HG03060 (cell line): ENCODE results near the gene RASD1.

ENCODE experiments used
- ATAC-seq: cut with Tn5 transposase; IDR thresholded peaks from one replicate; pipeline ENCODE4 v1.9.1; 2021; ENCODE audit warnings: low read depth, moderate number of reproducible peaks; ENCODE audit not compliant: unreplicated experiment

Gene RASD1

DNA sequence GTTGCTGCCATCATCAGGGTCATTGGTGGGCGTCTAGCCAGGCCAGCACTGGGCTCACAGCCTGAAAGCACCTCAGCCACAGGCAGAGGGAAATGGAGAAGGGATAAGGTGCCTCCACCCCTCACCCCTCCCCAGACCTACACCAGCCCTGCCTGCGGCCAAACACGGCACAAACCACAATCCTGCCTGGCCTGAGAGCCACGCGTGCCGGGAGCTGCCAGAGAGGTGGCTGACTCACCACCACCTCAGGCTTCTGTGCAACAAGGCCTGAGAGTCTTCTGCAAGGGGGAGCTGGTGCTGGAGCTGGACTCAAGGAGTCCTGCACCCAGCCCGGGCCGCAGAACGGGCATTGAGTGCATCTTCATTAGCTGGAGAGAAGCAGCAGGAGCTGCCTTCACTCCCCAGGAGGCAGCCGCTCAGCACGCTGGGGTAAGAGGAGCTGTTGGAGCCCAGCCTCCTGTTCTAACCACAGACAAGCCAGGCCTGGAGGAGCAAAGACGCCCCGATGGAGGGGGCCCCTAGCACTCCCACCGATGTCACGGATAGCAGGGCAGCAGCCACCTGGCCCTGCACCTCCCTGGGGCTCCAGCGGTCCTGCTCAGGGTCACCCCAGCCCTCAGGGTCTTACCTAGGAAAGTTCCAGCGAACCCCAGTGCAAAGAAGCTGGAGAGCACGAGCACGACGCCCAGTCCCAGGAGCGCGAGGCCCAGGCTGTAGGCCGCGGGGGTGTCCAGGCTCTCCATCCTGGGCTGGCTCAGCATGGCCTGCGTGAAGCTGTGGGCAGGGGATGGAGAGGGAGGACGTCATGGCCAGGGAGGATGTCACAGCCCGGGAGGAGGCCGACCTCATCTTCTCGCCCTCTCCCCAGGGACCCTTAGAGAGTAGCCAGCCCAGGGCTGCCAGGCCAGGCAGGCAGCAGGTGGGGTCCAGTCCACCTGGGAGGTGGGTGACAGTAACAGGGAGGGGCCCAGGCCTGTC lies 16.0 kb upstream of the RASD1 start:
- no peak for ATAC-seq

DNA sequence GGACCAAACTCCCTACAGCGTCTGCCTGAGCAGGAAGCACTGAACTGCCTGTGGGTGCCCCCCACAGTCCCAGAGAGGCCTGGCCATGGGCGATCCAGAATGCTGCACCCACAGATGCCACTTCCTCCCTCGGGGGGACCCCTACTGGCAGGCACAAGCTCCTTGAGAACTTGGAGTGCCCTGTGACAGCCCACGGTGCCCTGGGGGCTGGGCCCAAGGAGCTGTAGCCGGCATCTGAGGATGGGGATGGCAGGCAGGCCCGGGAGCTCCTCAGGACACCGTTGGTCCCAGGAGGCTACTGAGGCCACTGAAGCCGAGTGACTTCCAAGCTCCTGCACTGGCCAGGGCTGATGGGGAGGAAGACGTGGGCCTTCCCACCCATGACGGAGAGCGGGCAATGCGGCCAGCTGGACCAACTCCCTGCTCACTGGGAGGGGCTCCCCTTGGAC lies 15.1 kb upstream of the RASD1 start:
- ATAC-seq = no peak

DNA sequence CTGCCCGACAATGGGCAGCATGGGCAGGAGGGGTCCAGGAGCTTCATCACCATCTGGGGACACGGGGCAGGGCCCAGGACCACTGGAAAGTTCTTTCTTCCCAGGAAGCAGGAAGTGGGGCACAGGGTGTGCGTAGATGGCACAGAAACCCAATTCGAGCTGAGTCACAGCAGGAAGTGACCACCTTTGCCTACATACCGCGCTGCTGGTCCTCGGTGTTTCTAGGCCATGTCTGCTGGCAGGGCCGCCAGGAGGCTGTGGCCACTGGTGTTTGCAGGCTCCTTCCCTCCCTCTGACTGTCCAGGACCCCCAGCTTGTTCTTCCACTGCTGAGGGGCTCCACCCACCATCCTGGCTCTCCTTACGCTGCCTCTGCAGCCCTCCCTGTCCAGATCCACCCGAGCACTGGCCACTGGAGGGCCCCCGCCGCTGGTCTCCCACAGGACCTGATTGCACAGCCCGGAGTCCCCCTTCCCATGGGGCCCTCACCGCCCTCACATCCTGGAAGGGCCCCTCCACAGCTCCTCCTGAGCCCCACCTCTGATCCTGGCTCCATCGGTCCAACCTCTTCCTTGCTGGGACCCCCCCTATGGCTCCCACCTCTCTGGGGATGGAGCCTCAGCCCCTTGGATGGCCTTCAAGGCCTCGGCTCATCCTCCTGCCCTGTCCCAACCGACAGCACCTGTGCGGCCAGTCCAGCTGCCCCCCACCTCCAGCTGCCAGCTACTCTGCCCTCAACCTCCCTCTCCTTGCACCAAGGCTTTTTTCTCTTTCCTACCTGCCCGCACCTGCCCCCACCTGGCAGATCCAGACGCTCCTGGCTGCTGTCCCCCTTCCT lies 14.5 kb upstream of the RASD1 start:
- no peak for ATAC-seq

DNA sequence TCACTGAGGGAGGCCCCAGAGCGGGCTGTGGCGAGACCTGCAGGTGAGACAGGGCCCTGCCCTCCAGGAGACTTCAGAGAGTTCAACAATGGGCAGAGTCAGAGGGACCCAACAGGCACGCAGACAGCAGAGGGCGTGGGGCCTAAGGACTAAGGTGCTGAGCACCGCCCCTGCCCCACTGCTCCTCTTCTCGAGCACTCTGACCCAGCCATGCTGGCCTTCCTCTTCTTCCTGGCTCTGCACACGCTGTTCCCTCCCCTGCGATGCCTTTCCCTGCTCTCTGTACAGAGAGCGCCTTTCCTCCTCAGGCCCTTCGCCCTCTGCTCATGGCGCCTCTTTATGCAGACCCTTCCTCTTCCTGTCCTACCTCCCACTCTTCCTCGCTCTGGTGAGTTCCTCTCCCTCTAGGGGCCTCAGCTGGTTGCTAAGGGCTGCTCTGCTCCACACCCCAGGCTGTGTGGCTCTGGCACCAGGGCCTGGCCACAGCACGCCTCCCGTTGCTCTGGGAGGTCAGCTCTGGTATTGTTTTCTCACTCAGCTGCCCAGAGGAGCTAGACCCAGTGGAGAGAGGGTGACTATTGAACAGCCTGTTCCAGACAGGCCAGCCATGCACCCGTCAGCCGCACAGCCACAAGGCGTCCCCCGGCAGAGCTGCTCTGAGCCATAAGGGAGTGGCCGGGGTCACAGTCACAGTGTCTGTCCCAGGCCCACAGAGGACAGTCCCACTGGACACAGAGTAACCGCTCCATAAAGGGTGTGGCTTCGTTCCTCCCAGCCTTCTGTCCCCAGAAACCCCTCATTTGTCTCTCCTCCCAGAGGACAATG lies 13.6 kb upstream of the RASD1 start:
- ATAC-seq = no peak

DNA sequence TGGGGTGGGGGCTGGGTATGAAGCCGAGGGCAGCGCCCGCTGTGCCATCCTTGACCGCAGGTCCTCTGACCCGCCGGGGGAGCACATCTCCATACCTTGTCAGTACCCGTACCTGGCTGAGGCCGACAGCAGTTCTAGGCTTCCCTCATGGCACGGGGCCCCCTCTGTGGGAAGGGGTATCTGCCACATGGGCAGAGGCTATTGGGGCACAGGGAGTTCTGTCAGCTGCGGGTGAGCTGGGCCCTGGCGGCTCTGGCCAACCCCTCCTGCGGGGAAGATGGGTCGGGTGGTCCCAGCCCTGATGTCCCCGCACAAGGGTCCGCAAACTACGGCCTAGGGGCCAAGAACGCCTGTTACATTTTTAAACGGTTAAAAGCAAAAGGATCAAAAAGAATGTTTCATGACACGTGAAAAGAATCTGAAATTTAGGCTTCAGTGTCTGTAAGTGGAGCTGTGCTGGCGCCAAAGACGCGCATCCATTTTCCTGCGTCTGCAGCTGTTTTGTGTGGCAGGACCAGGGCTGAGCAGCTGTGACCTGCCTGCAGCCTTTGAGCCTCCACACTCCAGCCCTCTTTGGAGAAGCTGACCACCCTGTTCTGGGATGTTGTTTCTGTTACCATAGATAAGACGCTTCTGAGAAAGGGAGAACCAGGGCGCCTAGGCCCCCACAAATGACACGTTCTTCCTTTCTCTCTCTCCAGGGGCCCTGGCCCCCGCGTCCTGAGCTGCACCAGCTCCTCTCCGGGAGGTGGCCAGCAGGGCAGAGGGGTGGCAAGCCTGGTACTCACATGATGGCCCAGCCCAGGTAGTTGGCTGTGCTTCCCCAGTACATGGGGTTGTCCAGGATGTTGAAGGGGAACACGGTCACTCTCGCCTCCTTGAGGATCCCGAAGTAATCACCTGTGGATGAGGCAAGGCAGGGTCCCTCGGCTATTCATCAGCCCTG lies 12.7 kb upstream of the RASD1 start:
- ATAC-seq = no peak

DNA sequence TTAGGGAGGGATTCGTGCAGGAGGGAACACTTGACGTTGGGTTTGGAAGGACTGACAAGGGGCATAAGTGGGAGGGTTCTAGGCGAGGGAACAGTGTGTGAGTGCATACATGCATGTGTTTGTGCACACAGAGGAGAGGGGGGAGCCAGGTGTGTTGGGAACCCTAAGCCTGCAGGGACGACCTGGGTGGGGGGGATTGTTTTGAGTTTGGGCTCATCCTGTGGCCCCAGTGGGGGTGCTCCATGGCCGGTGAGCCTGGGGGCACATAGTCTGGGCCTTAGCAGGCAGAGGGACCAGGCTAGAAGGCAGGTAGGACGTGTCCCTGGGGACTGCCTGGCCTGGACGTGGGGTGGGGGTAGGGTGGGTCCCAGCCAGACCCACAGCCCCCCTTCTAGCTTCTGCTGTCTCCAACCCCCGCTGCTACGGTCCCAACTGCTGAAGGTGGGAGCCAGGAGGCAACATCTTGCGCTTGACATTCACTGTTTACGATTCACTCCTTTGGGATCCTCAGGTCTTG lies 11.9 kb upstream of the RASD1 start:
- no peak for ATAC-seq

DNA sequence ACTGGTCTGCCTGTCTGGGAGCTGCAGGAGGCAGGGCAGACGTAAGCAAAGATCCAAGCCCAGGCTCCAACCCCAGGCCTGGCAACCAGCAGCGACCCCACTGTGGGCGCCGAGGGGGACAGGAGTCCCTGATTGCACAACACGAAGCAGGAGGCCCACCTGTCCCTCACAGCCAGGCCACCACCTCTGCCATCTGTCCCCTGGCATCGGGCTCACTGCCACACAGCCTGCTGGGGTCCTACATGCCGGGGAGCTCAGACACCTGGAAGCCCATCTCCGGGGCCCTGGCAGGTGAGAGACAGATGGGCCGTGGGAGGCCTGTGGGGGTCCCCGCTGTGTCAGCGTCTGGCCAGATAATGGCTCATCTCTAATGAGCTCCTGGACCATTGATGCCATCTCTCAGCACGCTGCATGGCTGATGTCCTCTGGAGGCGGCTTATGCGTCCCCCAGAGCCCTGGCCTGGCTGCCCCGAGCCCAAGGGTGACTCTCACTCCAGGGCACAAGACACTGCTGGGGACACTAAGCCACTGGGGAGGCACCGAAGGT lies 11.3 kb upstream of the RASD1 start:
- ATAC-seq = no peak

DNA sequence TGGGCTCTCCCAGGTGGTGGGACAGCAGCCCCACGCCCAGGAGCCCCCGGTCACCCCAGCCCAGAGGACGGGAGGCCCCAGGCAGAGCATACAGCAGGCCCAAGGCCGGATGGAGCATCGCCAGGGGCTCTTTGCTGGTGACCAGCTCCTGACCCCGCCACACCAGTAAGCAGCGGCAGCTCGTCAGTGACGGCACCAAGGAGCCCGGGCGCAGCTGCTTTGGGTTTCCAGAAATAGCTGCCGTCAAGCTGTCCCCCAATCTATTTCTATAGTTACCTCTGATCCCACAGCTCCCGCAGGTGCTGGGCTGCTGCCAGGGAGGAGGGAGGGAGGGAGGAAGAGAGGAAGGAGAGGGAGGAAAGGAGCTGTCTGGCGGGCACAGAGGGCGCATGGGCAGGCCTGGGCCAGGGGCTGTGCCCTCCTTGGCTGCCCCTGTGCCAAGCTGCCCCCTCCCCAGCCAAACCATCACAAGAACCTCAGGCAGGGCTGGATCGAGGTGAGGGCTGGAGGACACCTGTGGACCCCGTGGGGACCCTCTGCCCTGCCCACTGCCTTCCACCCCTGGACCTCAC lies 10.8 kb upstream of the RASD1 start:
- ATAC-seq = no peak

DNA sequence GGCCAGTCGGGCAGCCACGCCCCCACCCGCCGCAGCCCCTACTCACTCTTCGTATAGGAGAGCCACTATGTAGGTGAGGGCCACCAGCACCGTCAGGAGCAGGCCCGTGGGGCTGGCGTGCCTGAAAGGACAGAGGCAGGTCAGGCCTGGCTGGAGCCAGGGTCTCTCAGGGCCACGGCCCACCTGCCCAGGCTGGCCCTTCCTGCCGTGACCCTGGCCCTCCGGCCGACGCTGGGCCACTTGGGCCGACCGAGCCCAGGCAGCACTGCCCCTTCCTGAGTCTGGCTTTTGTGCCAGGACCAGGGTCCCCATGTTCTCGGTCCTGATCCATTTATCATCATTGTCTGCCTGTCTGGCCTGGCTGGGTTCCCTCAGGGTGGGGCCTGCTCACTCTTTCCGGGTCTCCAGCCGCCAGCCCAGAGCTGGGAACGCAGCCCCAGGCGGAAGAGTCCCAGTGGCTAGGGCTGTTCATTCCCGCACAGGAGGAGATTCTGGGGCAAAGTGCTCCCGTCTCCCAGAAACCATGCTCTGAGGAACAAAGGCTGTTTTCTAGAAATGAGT lies 10.1 kb upstream of the RASD1 start:
- ATAC-seq = no peak

DNA sequence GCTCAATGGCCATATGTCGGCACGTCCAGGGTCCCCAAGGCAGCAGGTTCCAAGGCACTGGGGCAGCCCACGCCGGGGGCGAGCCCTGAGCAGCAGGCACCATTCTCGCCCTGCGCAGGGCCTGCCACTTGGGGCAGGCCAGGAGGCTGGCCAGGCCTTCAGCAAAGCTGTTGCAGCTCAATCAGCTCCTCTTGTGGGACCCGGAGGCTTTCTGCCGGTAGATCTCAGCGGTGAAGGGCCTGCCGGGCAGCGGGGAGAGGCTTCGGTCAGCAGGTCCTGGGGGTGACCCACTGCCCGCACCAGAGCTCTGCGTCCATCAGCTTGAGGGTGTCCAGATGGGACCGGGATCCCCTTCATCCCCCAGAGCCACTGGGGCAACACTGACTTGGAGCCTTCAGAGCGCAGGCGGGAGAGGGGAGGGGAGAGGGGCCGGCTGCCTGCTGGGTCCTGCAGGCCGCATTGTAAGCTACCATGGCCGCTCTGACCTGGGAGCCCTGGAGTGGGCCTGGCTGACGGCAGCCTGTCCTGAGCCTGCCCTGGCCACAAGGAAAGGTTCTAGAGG lies 9.5 kb upstream of the RASD1 start:
- no peak for ATAC-seq

DNA sequence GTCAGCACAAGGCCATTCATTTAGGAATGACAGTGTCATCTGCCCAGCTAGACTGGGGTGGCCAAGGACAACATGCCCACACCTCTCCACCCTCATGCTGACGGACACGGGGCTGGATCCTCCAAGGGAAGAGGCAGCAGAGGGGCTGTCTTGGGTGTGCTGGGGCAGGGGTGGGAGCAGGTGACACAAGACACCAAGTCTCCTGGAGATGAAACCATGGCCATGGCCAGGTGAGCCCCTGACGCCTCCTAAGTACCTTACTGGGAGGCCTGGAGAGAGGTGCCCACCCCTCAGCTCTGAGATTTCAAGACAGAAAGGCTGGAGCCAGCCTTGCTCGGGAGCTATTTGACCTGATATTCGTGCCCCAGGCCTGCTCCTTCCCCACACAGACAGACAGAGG lies 9.0 kb upstream of the RASD1 start:
- no peak for ATAC-seq

DNA sequence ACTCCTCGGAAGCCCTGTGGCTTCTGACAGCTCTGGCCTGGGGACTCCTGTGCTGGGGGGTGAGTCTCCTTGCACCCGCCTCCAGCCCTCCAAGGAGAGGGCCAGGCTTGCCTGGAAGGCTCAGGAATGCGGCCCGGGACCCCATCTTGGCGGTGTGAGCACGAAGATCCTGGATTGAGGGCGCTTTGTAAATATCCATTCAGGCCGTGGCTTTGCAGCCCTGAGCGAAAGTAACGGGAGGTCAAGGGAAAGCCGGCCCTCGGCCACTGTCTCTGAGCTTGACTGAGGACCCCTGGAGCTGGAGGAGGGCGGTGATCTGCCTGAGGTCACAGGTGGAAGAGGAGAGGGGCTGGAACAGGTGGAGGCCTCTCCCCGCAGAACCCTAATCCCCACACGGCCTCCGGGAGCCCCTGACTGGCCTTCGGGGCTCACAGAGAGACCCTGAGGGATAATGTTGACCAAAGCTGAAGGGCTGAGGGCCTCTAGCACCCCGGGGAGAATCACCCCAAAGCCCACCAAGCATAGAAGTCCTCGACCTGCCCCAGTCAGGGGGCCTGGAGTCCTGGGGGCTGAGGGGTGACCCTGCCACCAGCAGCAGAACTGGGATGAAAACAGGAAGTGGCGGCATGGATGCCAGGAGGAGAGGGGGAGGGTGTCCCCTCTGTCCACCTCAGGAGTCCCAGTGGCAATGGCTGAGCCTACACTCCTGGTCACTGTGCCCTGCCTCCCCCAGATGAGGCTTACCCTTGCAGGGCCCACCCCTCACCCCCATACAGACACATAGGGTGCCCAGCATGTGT lies 8.3 kb upstream of the RASD1 start:
- ATAC-seq = no peak

DNA sequence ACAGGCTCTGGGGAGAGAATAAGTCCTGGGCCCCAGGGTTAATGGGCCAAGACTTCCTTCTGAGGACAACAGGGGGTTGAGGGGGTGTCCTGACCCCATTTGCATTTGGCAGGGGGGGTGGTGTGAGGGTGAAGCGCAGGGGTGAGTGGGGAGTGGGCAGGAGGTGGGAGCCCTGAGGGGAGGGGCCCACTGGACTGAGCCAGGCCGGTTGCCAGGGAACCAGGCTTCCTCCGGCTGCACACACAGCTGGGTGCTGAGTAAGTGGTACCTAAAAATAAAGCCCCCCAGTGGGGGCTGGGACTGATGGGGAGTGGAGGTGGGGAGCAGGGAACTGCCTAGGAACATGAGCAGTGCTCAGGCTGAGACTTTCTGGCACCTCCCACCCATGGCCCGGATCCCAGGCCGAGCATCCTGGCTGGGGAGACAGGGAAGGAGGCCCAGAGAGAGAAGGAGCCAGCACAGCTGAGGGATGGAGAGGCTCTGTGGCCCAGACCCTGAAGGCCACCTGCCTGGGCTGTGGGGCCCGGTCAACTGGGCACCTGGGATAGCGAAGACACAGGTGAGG lies 7.5 kb upstream of the RASD1 start:
- ATAC-seq = no peak

DNA sequence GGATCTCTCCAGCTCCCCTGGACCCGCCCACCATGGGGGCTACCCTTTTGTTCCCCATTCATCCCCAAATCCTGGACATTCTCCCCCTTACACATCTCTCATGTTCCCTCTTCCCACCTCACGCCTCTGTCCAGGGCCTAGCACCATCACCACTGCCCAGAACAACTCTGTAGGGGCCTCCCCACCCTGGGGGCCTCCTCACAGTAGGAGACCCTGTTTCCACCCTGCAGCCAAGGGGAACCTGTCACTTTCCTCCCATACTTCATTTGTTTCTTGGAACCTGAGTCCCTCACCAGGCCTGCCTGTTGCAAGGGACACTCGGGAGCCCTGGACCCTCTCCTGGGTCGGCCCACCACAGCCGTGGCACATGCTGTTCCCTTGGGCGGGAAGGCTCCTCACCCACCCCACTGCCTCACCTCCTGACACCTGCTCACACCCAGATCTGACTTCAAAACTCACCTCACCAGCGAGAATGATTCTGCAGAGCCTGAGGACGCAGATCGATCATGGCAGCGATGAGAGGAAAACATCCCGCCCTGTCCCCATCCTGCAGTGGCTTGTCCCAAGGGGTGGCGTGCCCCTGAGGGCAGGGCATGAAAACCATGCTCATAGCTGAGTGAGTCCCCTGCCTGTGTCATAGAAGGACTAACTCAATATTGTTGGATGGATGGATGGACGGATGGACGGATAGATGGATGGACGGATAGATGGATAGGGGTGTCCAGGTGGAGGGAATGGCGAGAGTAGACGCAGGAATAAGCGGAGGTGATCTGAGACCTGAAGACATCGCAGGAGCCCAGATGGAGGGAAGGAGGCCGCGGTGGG lies 6.8 kb upstream of the RASD1 start:
- ATAC-seq = no peak

DNA sequence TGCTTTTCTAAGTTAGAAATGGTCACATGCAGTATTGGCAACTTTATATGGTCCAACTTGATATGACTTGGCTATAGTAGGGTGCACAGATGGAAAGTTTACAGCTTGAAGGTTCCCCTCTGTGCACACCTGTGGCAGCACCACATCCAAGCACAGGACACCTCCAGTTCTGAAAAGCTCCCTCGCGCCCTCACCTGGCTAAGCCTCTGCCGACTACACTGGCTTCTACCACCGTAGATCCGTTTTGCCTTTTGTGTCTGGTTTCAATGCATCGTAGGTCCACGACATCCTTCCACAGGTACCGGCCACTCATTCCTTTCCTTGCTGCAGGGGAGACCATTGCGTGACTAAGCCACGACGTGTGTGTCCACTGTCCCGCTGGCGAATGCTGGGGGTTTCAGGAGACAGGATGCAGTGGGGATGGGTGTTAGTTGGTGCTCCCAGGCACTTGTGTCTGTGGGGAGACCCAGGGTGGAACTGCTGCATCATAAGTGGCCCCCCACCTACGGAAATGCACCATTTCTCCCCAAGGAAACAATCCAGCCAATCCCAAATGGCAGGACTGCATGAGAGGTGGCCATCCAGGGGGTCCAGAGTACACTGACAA lies 4.9 kb upstream of the RASD1 start:
- no peak for ATAC-seq
